ENCODE results near the gene APP. TPM values are rescaled to one million over a fixed set of nuclear protein-coding genes. Genes with fewer than 3 reads are reported as not detected.

Gene APP
- total RNA-seq (2022; extraction: Qiagen RNA extraction), result 251 to 306 TPM (median 299 TPM) in 5 replicates

DNA sequence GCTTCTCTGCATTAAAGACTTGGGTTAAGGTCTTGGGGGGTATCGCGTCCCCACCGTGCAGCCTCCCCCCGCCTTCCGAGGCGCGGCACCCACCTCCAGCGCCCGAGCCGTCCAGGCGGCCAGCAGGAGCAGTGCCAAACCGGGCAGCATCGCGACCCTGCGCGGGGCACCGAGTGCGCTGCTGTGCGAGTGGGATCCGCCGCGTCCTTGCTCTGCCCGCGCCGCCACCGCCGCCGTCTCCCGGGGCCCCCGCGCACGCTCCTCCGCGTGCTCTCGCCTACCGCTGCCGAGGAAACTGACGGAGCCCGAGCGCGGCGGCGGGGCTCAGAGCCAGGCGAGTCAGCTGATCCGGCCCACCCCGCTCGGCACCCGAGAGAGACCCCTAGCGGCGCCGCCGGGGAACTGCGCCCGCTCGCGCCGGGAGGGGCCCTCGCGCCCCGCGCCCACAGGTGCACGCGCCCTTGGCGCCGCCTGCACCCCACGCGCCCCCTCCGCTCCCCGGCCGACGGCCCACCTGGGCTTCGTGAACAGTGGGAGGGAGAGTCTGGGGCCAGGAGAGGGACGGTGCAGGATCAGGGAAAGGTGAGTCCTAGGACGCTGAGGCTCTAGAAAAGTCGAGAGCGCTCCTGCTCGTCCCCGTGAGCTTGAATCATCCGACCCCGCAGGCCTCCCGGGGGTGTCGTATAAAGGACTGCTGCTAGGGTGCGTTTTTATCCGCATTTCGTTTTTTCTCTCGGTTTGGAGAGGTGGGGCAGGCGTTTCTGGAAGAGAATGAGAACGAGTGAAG is at the start of gene APP:
APP (minus strand) TSS at position 300 of the 787 bp plus-strand sequence; CDS start at position 150, 150 bp downstream.

